ENCODE results near the gene EIF3B. TPM values are rescaled to one million over a fixed set of nuclear protein-coding genes. Genes with fewer than 3 reads are reported as not detected.

The EIF3B gene
- total and polyA plus RNA-seq, 9 of the 15 experiments (the other 6 are each of a cell fraction or from before 2014, with no cell fraction given), result 25.9 to 494 (median 357) TPM

DNA sequence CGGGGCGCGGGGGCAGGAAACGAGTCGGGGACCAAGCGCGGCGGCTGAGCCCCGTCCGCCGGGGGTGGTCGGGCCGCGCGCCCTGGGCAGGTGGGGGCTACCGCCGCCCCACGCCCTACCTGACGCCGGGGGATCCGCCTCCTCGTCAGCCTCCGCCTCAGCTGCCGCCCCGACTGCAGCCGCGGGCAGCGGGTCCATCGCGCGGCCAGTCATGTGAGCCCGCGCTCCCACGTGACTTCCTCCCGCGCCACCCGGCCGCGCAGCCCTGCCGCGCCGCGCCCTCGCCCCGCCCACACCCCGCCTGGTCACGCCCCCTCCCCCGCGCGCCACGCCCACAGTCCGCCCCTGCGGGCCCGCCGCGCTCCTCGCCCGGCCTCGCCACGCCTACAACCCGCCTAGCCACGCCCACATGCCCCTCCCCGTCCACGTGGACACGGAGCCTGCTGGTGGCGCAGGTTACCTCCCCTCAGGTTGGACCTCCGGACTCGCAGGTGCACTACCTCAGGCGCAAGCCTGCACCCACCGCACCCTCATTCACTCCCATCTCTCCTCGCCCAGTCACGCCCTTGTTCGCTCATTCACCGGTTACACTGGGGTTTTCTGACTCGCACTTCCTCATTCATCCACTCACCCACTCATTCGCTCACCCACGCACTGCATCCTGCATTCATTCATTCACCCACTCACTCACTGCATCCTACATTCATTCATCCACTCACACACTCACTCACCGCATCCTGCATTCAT, 40.2 kb upstream of the EIF3B start, which contains the start of gene SNX8 (continued):
- TF ChIP-seq, protein P1, sequence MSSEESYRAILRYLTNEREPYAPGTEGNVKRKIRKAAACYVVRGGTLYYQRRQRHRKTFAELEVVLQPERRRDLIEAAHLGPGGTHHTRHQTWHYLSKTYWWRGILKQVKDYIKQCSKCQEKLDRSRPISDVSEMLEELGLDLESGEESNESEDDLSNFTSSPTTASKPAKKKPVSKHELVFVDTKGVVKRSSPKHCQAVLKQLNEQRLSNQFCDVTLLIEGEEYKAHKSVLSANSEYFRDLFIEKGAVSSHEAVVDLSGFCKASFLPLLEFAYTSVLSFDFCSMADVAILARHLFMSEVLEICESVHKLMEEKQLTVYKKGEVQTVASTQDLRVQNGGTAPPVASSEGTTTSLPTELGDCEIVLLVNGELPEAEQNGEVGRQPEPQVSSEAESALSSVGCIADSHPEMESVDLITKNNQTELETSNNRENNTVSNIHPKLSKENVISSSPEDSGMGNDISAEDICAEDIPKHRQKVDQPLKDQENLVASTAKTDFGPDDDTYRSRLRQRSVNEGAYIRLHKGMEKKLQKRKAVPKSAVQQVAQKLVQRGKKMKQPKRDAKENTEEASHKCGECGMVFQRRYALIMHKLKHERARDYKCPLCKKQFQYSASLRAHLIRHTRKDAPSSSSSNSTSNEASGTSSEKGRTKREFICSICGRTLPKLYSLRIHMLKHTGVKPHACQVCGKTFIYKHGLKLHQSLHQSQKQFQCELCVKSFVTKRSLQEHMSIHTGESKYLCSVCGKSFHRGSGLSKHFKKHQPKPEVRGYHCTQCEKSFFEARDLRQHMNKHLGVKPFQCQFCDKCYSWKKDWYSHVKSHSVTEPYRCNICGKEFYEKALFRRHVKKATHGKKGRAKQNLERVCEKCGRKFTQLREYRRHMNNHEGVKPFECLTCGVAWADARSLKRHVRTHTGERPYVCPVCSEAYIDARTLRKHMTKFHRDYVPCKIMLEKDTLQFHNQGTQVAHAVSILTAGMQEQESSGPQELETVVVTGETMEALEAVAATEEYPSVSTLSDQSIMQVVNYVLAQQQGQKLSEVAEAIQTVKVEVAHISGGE (CRISPR knock-in tag; IDR thresholded peaks at IDR 0.05), result no peak
- TF ChIP-seq ZNF174 (CRISPR knock-in tag; IDR thresholded peaks at IDR 0.05), result no peak
- no peak for TF ChIP-seq RAD21 (CRISPR knock-in tag; conservative IDR thresholded peaks at IDR 0.05 in 1 of 2, IDR thresholded peaks at IDR 0.05 in 1 of 2)
- TF ChIP-seq, protein P2, sequence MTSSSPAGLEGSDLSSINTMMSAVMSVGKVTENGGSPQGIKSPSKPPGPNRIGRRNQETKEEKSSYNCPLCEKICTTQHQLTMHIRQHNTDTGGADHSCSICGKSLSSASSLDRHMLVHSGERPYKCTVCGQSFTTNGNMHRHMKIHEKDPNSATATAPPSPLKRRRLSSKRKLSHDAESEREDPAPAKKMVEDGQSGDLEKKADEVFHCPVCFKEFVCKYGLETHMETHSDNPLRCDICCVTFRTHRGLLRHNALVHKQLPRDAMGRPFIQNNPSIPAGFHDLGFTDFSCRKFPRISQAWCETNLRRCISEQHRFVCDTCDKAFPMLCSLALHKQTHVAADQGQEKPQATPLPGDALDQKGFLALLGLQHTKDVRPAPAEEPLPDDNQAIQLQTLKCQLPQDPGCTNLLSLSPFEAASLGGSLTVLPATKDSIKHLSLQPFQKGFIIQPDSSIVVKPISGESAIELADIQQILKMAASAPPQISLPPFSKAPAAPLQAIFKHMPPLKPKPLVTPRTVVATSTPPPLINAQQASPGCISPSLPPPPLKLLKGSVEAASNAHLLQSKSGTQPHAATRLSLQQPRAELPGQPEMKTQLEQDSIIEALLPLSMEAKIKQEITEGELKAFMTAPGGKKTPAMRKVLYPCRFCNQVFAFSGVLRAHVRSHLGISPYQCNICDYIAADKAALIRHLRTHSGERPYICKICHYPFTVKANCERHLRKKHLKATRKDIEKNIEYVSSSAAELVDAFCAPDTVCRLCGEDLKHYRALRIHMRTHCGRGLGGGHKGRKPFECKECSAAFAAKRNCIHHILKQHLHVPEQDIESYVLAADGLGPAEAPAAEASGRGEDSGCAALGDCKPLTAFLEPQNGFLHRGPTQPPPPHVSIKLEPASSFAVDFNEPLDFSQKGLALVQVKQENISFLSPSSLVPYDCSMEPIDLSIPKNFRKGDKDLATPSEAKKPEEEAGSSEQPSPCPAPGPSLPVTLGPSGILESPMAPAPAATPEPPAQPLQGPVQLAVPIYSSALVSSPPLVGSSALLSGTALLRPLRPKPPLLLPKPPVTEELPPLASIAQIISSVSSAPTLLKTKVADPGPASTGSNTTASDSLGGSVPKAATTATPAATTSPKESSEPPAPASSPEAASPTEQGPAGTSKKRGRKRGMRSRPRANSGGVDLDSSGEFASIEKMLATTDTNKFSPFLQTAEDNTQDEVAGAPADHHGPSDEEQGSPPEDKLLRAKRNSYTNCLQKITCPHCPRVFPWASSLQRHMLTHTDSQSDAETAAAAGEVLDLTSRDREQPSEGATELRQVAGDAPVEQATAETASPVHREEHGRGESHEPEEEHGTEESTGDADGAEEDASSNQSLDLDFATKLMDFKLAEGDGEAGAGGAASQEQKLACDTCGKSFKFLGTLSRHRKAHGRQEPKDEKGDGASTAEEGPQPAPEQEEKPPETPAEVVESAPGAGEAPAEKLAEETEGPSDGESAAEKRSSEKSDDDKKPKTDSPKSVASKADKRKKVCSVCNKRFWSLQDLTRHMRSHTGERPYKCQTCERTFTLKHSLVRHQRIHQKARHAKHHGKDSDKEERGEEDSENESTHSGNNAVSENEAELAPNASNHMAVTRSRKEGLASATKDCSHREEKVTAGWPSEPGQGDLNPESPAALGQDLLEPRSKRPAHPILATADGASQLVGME (CRISPR knock-in tag; IDR thresholded peaks at IDR 0.05), result no peak
- no peak for TF ChIP-seq ZNF311 (CRISPR knock-in tag; IDR thresholded peaks at IDR 0.05)
- TF ChIP-seq SAP30 (IDR thresholded peaks at IDR 0.05; ENCODE audit: borderline replicate concordance, insufficient read depth, low read depth, low read length, poor library complexity, severe bottlenecking), result peak; percentile 55
- TF ChIP-seq ZNF324 (CRISPR knock-in tag; IDR thresholded peaks at IDR 0.05), result no peak
- TF ChIP-seq, protein P3, sequence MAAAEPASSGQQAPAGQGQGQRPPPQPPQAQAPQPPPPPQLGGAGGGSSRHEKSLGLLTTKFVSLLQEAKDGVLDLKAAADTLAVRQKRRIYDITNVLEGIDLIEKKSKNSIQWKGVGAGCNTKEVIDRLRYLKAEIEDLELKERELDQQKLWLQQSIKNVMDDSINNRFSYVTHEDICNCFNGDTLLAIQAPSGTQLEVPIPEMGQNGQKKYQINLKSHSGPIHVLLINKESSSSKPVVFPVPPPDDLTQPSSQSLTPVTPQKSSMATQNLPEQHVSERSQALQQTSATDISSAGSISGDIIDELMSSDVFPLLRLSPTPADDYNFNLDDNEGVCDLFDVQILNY (CRISPR knock-in tag; IDR thresholded peaks at IDR 0.05), result no peak
- TF ChIP-seq MCM3 (IDR thresholded peaks at IDR 0.05), result no peak
- TF ChIP-seq, protein P4, sequence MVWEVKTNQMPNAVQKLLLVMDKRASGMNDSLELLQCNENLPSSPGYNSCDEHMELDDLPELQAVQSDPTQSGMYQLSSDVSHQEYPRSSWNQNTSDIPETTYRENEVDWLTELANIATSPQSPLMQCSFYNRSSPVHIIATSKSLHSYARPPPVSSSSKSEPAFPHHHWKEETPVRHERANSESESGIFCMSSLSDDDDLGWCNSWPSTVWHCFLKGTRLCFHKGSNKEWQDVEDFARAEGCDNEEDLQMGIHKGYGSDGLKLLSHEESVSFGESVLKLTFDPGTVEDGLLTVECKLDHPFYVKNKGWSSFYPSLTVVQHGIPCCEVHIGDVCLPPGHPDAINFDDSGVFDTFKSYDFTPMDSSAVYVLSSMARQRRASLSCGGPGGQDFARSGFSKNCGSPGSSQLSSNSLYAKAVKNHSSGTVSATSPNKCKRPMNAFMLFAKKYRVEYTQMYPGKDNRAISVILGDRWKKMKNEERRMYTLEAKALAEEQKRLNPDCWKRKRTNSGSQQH (CRISPR knock-in tag; IDR thresholded peaks at IDR 0.05), result peak; percentile 78; the same call in 1 of the 2 replicates
- no peak for TF ChIP-seq CHCHD3 (CRISPR knock-in tag; IDR thresholded peaks at IDR 0.05)
- no peak for TF ChIP-seq FIP1L1 (IDR thresholded peaks at IDR 0.05; ENCODE audit: low read depth, low read length, poor library complexity, severe bottlenecking)
- no peak for TF ChIP-seq RFX1 (IDR thresholded peaks at IDR 0.05)
- peak; percentile 89 for TF ChIP-seq SAFB (IDR thresholded peaks at IDR 0.05; ENCODE audit: borderline replicate concordance, low read depth, low read length)
- TF ChIP-seq SMARCC2 (IDR thresholded peaks at IDR 0.05; ENCODE audit: low read depth), result no peak

Measured in K562 (cell line).